Esophagus muscularis mucosa (tissue), 4 donors: ENCODE results near the gene TMEM61. TPM values are rescaled to one million over a fixed set of nuclear protein-coding genes. Genes with fewer than 3 reads are reported as not detected.

Source experiments
- DNase-seq: peaks from one replicate; pipeline ENCODE4 v3.0.0-alpha.2; 2017; ENCODE audit errors: extremely low spot score
- H3K27ac ChIP-seq, 4 donors: fragments of 200-600 bp; sonication (generic); replicated peaks in 1 of 4; 1 replicate in 3 of 4; 2 replicates in 1 of 4; pipeline ENCODE4 v1.5.1; 2016 to 2019; ENCODE audit warnings: mild to moderate bottlenecking in 1 of 4
- H3K27me3 ChIP-seq, 4 donors: fragments of 200-600 bp; sonication (generic); one replicate each; pipeline versions ENCODE4 v1.5.1 to v1.6.0; 2016 to 2019
- H3K36me3 ChIP-seq, 4 donors: fragments of 200-600 bp; sonication (generic); one replicate each; pipeline ENCODE4 v1.5.1; 2016 to 2019
- H3K4me1 ChIP-seq, 4 donors: fragments of 200-600 bp; sonication (generic); one replicate each; pipeline ENCODE4 v1.5.1; 2016 to 2019
- H3K4me3 ChIP-seq, 4 donors: fragments of 200-600 bp; sonication (generic); 1 replicate in 2 of 4; 2 replicates in 2 of 4; pipeline ENCODE4 v1.5.1; 2016 to 2019; ENCODE audit warnings: mild to moderate bottlenecking in 4 of 4, moderate library complexity in 1 of 4
- H3K9me3 ChIP-seq, 4 donors: fragments of 200-600 bp; sonication (generic); 1 replicate in 3 of 4; 2 replicates in 1 of 4; pipeline ENCODE4 v1.5.1; 2016 to 2019
- EP300 ChIP-seq: sonication (generic); formaldehyde crosslinking; IDR thresholded peaks from one replicate; pipeline ENCODE4 v1.6.1; 2017; ENCODE audit warnings: antibody characterized with exemption
- POLR2A ChIP-seq: fragments of 450-650 bp; IDR thresholded peaks from one replicate; pipeline ENCODE4 v1.6.1; 2017; ENCODE audit warnings: antibody characterized with exemption, moderate library complexity, mild to moderate bottlenecking, low read depth
- POLR2AphosphoS5 ChIP-seq, 2 donors: sonication (generic); formaldehyde crosslinking; IDR thresholded peaks; one replicate each; pipeline ENCODE4 v1.6.1; 2017; ENCODE audit warnings: antibody characterized with exemption in 2 of 2
- WGBS: methylation state at CpG from one replicate; pipeline ENCODE4 v1.1.5; 2018; 5-methylcytosine and 5-hydroxymethylcytosine counted together
- intact Hi-C: fragments of 100-400 bp; cut with DNase I; formaldehyde crosslinking; loops from one replicate; pipeline ENCODE4 v1.15.1; 2023
- total RNA-seq, 4 donors: library from RNA; depleted of rRNA; stranded (reverse); fragments of >200 nt; gene quantifications; one replicate each; pipeline versions ENCODE4 v1.1.0 to v1.2.1, GENCODE V29; 2016
- TF ChIP-seq, protein P1 (sequence below), 3 experiments: fragments of 200-600 bp in 2 of 3; fragments of 450-650 bp in 1 of 3; sonication (generic) in 2 of 3; IDR thresholded peaks; one replicate each; pipeline ENCODE4 v1.5.1; 2017 to 2019; ENCODE audit warnings: antibody characterized with exemption in 3 of 3, mild to moderate bottlenecking in 2 of 3, moderate library complexity in 1 of 3

Gene TMEM61
- total RNA-seq, 4 donors from 2014 or later, result 0.66 to 2.5 (median 0.84) TPM; not detected in 1

DNA sequence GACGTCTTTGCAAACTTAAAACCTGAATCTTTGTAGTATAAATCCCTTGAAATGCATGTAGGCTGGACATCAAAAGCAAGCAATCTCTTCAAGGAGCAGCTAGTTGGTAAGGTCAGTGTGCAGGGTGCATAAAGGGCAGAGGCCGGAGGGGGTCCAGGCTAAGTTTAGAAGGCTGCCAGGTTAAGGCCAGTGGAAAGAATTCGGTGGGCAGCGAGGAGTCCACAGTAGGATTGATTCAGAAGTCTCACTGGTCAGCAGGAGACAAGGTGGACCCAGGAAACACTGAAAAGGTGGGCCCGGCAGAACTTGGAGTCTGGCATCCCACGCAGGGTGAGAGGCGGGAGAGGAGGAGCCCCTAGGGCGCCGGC, 58.5 kb downstream of the TMEM61 start:
- TF ChIP-seq EP300, result no peak
- TF ChIP-seq POLR2A, result no peak
- TF ChIP-seq, protein P1, sequence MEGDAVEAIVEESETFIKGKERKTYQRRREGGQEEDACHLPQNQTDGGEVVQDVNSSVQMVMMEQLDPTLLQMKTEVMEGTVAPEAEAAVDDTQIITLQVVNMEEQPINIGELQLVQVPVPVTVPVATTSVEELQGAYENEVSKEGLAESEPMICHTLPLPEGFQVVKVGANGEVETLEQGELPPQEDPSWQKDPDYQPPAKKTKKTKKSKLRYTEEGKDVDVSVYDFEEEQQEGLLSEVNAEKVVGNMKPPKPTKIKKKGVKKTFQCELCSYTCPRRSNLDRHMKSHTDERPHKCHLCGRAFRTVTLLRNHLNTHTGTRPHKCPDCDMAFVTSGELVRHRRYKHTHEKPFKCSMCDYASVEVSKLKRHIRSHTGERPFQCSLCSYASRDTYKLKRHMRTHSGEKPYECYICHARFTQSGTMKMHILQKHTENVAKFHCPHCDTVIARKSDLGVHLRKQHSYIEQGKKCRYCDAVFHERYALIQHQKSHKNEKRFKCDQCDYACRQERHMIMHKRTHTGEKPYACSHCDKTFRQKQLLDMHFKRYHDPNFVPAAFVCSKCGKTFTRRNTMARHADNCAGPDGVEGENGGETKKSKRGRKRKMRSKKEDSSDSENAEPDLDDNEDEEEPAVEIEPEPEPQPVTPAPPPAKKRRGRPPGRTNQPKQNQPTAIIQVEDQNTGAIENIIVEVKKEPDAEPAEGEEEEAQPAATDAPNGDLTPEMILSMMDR (IDR thresholded peaks at IDR 0.05), result no peak
- TF ChIP-seq POLR2AphosphoS5 (IDR thresholded peaks at IDR 0.05), result no peak
- H3K4me1 ChIP-seq, result peaks cover 7 to 26% (median 23%) of the 10 kb centered on the region in 4 donors
- no peak for DNase-seq
- 45% methylated on average over 9 of the region's 9 CpGs for WGBS
- H3K9me3 ChIP-seq, result no peaks in the 10 kb centered on the region
- H3K36me3 ChIP-seq, result no peaks in the 10 kb centered on the region
- H3K4me3 ChIP-seq, result peak overlapping the region in 1 of 4 donors; percentile 36
- H3K27ac ChIP-seq, result no peak overlapping the region
- intact Hi-C loops, result no loop called here
- peaks cover 0 to 45% (median 15%) of the 10 kb centered on the region in 4 donors for H3K27me3 ChIP-seq

DNA sequence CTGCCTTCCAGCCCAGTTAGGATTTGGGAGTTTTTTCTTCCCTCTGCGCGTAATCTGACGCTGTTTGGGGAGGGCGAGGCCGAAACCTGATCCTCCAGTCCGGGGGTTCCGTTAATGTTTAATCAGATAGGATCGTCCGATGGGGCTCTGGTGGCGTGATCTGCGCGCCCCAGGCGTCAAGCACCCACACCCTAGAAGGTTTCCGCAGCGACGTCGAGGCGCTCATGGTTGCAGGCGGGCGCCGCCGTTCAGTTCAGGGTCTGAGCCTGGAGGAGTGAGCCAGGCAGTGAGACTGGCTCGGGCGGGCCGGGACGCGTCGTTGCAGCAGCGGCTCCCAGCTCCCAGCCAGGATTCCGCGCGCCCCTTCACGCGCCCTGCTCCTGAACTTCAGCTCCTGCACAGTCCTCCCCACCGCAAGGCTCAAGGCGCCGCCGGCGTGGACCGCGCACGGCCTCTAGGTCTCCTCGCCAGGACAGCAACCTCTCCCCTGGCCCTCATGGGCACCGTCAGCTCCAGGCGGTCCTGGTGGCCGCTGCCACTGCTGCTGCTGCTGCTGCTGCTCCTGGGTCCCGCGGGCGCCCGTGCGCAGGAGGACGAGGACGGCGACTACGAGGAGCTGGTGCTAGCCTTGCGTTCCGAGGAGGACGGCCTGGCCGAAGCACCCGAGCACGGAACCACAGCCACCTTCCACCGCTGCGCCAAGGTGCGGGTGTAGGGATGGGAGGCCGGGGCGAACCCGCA, 59.1 kb downstream of the TMEM61 start, which contains the start of gene PCSK9:
Gene PCSK9, plus strand, starts transcription at position 207 of the 741 bp plus-strand sequence. Its CDS starts 290 bp downstream, at position 497.
- Histone ChIP-seq H3K9me3 (no peaks in the 10 kb centered on the region), H3K4me3 (peak within 1 kb of the TSS; percentile 25 to 36 (median 30)), H3K27ac (no peak within 1 kb of the TSS), H3K27me3 (peaks cover 0 to 45% (median 12%) of the 10 kb centered on the region in 4 donors), H3K4me1 (peaks cover 7 to 26% (median 23%) of the 10 kb centered on the region in 4 donors), H3K36me3 (no peaks in the 10 kb centered on the region)
- intact Hi-C loops, result no loop called here
- 4% methylated on average over 12 of the region's 67 CpGs for WGBS
- no peak for DNase-seq
- TF ChIP-seq POLR2A (no peak), POLR2AphosphoS5 (IDR thresholded peaks at IDR 0.05) (no peak), EP300 (no peak)
- TF ChIP-seq, protein P1 (IDR thresholded peaks at IDR 0.05), result no peak

DNA sequence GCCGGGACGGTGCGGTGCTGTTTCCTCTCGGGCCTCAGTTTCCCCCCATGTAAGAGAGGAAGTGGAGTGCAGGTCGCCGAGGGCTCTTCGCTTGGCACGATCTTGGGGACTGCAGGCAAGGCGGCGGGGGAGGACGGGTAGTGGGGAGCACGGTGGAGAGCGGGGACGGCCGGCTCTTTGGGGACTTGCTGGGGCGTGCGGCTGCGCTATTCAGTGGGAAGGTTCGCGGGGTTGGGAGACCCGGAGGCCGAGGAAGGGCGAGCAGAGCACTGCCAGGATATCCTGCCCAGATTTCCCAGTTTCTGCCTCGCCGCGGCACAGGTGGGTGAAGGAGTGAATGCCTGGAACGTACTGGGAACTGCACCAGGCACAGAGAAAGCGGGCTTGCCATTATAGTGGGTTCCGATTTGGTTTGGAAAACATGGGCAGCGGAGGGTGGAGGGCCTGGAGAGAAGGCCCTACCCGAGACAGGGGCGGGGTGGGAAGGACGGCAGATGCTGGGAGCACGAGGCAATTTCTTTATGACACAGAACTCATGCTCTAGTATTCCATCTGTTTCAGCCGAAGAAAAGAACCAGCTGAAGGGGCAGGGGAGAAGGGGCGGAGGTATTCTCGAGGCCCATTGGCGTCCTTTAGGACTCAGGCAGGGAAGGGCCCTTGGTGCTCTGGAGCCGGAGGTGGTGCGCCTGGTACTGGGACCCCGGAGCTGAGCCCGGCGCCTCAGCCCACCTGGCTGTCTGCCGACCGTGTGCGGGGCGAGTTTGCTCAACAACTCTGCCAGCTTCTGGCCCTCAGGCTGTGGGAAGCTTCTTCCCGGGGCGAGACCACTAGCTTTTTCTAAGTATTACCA, 59.9 kb downstream of the TMEM61 start:
- Histone ChIP-seq H3K9me3 (no peaks in the 10 kb centered on the region), H3K4me1 (peaks cover 7 to 23% (median 21%) of the 10 kb centered on the region in 4 donors), H3K4me3 (peak overlapping the region; percentile 25 to 36 (median 30)), H3K27me3 (peaks cover 0 to 45% (median 12%) of the 10 kb centered on the region in 4 donors), H3K36me3 (no peaks in the 10 kb centered on the region), H3K27ac (no peak overlapping the region)
- no peak for DNase-seq
- intact Hi-C loops, result no loop called here
- WGBS, result 23% methylated on average over 38 of the region's 49 CpGs
- TF ChIP-seq POLR2A (no peak), EP300 (no peak), POLR2AphosphoS5 (IDR thresholded peaks at IDR 0.05) (no peak)
- TF ChIP-seq, protein P1 (IDR thresholded peaks at IDR 0.05), result no peak

DNA sequence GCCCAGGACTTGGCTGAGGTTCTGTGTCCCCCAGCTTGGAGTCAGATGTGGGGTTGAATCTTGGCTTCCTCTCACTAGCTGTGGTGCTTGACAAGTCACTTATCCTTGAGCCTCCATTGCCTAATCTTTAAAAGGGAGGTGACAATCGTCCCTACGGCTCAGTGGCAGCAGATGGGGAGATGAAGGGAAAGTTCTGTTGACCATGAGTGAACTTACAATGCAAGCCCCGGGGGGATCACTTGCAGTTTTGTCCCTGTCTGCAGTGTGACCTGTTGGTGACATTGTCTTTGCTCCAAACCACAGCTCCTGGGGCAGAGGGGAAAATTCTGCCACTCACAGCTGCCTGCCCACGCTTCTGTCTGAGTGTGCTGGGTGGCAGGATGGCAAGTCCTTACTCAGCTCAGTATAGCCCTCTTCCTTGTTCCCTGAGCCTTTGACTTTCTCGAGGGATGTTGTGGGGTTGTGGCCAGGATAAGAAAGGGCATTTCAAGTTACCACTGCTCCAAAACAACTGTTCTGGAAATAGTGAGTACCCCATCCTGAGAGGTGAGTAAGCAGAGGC, 60.6 kb downstream of the TMEM61 start:
- Histone ChIP-seq H3K4me1 (peaks cover 7 to 17% (median 14%) of the 10 kb centered on the region in 4 donors), H3K4me3 (no peak overlapping the region), H3K36me3 (no peaks in the 10 kb centered on the region), H3K9me3 (no peaks in the 10 kb centered on the region), H3K27ac (no peak overlapping the region), H3K27me3 (peaks cover 0 to 45% (median 12%) of the 10 kb centered on the region in 4 donors)
- TF ChIP-seq EP300, result no peak
- TF ChIP-seq POLR2AphosphoS5 (IDR thresholded peaks at IDR 0.05), result no peak
- TF ChIP-seq, protein P1 (IDR thresholded peaks at IDR 0.05), result no peak
- no peak for TF ChIP-seq POLR2A
- WGBS, result 50% methylated on average over 4 of the region's 5 CpGs
- DNase-seq, result no peak
- intact Hi-C loops, result no loop called here
